Liver (tissue), 9 donors: ENCODE results near the gene TTLL12. TPM values are rescaled to one million over a fixed set of nuclear protein-coding genes. Genes with fewer than 3 reads are reported as not detected.

Source experiments
- DNase-seq: peaks from one replicate; pipeline ENCODE4 v3.0.0-alpha.2; 2017; ENCODE audit warnings: low spot score
- H3K27ac ChIP-seq, 2 donors: one replicate each; pipeline ENCODE4 v1.7.0; 2013; ENCODE audit warnings: inconsistent platforms in 2 of 2, low read length in 2 of 2, control low read depth in 1 of 2, low read depth in 1 of 2, mild to moderate bottlenecking in 1 of 2
- H3K27me3 ChIP-seq, 4 donors: one replicate each; pipeline versions ENCODE4 v1.6.1 to v1.7.0; 2013; ENCODE audit warnings: low read length in 3 of 4, inconsistent platforms in 1 of 4, mild to moderate bottlenecking in 1 of 4, moderate library complexity in 1 of 4; ENCODE audit not compliant: control insufficient read depth in 4 of 4, insufficient read depth in 4 of 4
- H3K36me3 ChIP-seq, 4 donors: one replicate each; pipeline versions ENCODE4 v1.6.1 to v1.7.0; 2013; ENCODE audit warnings: low read length in 3 of 4, mild to moderate bottlenecking in 3 of 4, low read depth in 1 of 4, moderate library complexity in 1 of 4; ENCODE audit not compliant: control insufficient read depth in 4 of 4, insufficient read depth in 3 of 4
- H3K4me1 ChIP-seq, 4 donors: one replicate each; pipeline versions ENCODE4 v1.6.1 to v1.7.0; 2013; ENCODE audit warnings: low read length in 3 of 4, mild to moderate bottlenecking in 3 of 4, moderate library complexity in 1 of 4; ENCODE audit not compliant: control insufficient read depth in 4 of 4, insufficient read depth in 4 of 4
- H3K4me3 ChIP-seq, 3 donors: one replicate each; pipeline versions ENCODE4 v1.6.1 to v1.7.0; 2013; ENCODE audit warnings: low read length in 3 of 3, control low read depth in 1 of 3, low read depth in 1 of 3, mild to moderate bottlenecking in 1 of 3
- H3K9ac ChIP-seq, 2 donors: one replicate each; pipeline ENCODE4 v1.7.0; 2013; ENCODE audit warnings: low read length in 2 of 2, mild to moderate bottlenecking in 2 of 2, moderate library complexity in 2 of 2, control low read depth in 1 of 2, low read depth in 1 of 2
- H3K9me3 ChIP-seq, 4 donors: one replicate each; pipeline versions ENCODE4 v1.6.1 to v1.7.0; 2013; ENCODE audit warnings: low read length in 3 of 4; ENCODE audit not compliant: control insufficient read depth in 4 of 4
- ATF3 ChIP-seq: IDR thresholded peaks from 2 replicates; pipeline ENCODE4 v1.6.1; 2016; ENCODE audit warnings: antibody characterized with exemption
- CTCF ChIP-seq: fragments of 150-350 bp; IDR thresholded peaks from 2 replicates; pipeline ENCODE4 v1.5.1; 2017; ENCODE audit warnings: improper control_type of control experiment, low read depth, low read length; ENCODE audit not compliant: missing input control
- EGR1 ChIP-seq, 2 donors: IDR thresholded peaks; 2 replicates each; pipeline ENCODE4 v1.6.1; 2016 to 2018; ENCODE audit warnings: antibody characterized with exemption in 2 of 2, low read depth in 2 of 2
- FOXA1 ChIP-seq: IDR thresholded peaks from 2 replicates; pipeline ENCODE4 v1.6.1; 2016; ENCODE audit warnings: antibody characterized with exemption
- FOXA2 ChIP-seq: IDR thresholded peaks from 2 replicates; pipeline ENCODE4 v1.6.1; 2016; ENCODE audit warnings: antibody characterized with exemption
- GABPA ChIP-seq, 2 donors: IDR thresholded peaks in 1 of 2; conservative IDR thresholded peaks in 1 of 2; 2 replicates each; pipeline ENCODE4 v1.6.1; 2016; ENCODE audit warnings: antibody characterized with exemption in 2 of 2, mild to moderate bottlenecking in 1 of 2, moderate library complexity in 1 of 2
- HNF4A ChIP-seq, 2 donors: conservative IDR thresholded peaks; 2 replicates each; pipeline ENCODE4 v1.6.1; 2016; ENCODE audit warnings: antibody characterized with exemption in 2 of 2, mild to moderate bottlenecking in 2 of 2
- HNF4G ChIP-seq: IDR thresholded peaks from 2 replicates; pipeline ENCODE4 v1.6.1; 2016; ENCODE audit warnings: antibody characterized with exemption
- JUND ChIP-seq, 2 donors: IDR thresholded peaks; 2 replicates each; pipeline ENCODE4 v1.6.1; 2016; ENCODE audit warnings: antibody characterized with exemption in 2 of 2
- MAX ChIP-seq: IDR thresholded peaks from 2 replicates; pipeline ENCODE4 v1.6.1; 2016; ENCODE audit warnings: antibody characterized with exemption
- NR2F2 ChIP-seq: IDR thresholded peaks from 2 replicates; pipeline ENCODE4 v1.6.1; 2016; ENCODE audit warnings: antibody characterized with exemption
- RAD21 ChIP-seq, 2 donors: IDR thresholded peaks; 2 replicates each; pipeline ENCODE4 v1.6.1; 2016; ENCODE audit warnings: antibody characterized with exemption in 2 of 2, mild to moderate bottlenecking in 2 of 2
- REST ChIP-seq: IDR thresholded peaks from 2 replicates; pipeline ENCODE4 v1.6.1; 2016; ENCODE audit warnings: antibody characterized with exemption, mild to moderate bottlenecking
- RXRA ChIP-seq, 2 donors: IDR thresholded peaks; 2 replicates each; pipeline ENCODE4 v1.6.1; 2017 to 2018; ENCODE audit warnings: antibody characterized with exemption in 2 of 2, mild to moderate bottlenecking in 1 of 2
- SP1 ChIP-seq: IDR thresholded peaks from 2 replicates; pipeline ENCODE4 v1.6.1; 2018; ENCODE audit warnings: antibody characterized with exemption, mild to moderate bottlenecking
- TAF1 ChIP-seq: conservative IDR thresholded peaks from 2 replicates; pipeline ENCODE4 v1.6.1; 2016; ENCODE audit warnings: antibody characterized with exemption, mild to moderate bottlenecking
- YY1 ChIP-seq: IDR thresholded peaks from 2 replicates; pipeline ENCODE4 v1.6.1; 2016; ENCODE audit warnings: antibody characterized with exemption, mild to moderate bottlenecking
- ZBTB33 ChIP-seq: IDR thresholded peaks from 2 replicates; pipeline ENCODE4 v1.6.1; 2016; ENCODE audit warnings: antibody characterized with exemption
- WGBS: extraction: QIAGEN DNeasy Blood & Tissue Kit; methylation state at CpG from one replicate; pipeline ENCODE4 v1.1.7; 2013; 5-methylcytosine and 5-hydroxymethylcytosine counted together
- polyA plus RNA-seq, 2 donors: library from polyadenylated mRNA; stranded (reverse) in 1 of 2; unstranded in 1 of 2; fragments of 200-250 nt in 1 of 2; fragments of >200 nt in 1 of 2; fragmentation: Nextera tagmentation in 1 of 2; extraction: Ambion mirVana in 1 of 2; gene quantifications; one replicate each; pipeline versions ENCODE4 v1.2.1 to v1.2.3, GENCODE V29; 2013 to 2015
- total RNA-seq, 2 donors: library from RNA; depleted of rRNA; stranded (reverse); fragments of >200 nt; gene quantifications; one replicate each; pipeline ENCODE4 v1.2.3, GENCODE V29; 2014
- donor health status: healthy.
- donor health status: healthy.
- donor health status: healthy.
- donor health status: healthy.
- donor health status: healthy.

The TTLL12 gene
- total and polyA plus RNA-seq, 4 donors, result 13.7 to 43.9 (median 20.5) TPM

- peak overlapping the region in 1 of 2 donors; percentile 60 for H3K9ac ChIP-seq
- H3K36me3 ChIP-seq, result peaks cover 0 to 2% (median 0%) of the 10 kb centered on the region in 4 donors
- peak overlapping the region in 1 of 2 donors; percentile 65 for H3K27ac ChIP-seq
- TF ChIP-seq RAD21 (IDR thresholded peaks at IDR 0.05), result no peak
- no peak for TF ChIP-seq TAF1
- no peak for TF ChIP-seq ZBTB33
- TF ChIP-seq REST, result no peak
- TF ChIP-seq FOXA2, result no peak
- TF ChIP-seq HNF4A (conservative IDR thresholded peaks at IDR 0.05), result no peak
- TF ChIP-seq RXRA (IDR thresholded peaks at IDR 0.05), result no peak
- TF ChIP-seq HNF4G, result no peak
- no peak for TF ChIP-seq JUND (IDR thresholded peaks at IDR 0.05)
- TF ChIP-seq CTCF, result no peak
- no peak for TF ChIP-seq FOXA1
- no peak for TF ChIP-seq YY1
- TF ChIP-seq SP1, result no peak
- no peak for TF ChIP-seq ATF3
- TF ChIP-seq NR2F2, result no peak
- no peak for TF ChIP-seq EGR1 (IDR thresholded peaks at IDR 0.05; ENCODE audit: low read depth in 2 of 2)
- TF ChIP-seq GABPA (IDR thresholded peaks at IDR 0.05 in 1 of 2, conservative IDR thresholded peaks at IDR 0.05 in 1 of 2), result no peak
- no peak for TF ChIP-seq MAX
- H3K4me3 ChIP-seq, result peak overlapping the region; percentile 31 to 85 (median 41)
- H3K4me1 ChIP-seq, result peaks cover 5 to 17% (median 11%) of the 10 kb centered on the region in 4 donors
- no peak for DNase-seq
- H3K27me3 ChIP-seq, result no peaks in the 10 kb centered on the region
- WGBS, result 16% methylated on average over 12 of the region's 12 CpGs
- H3K9me3 ChIP-seq, result no peaks in the 10 kb centered on the region
Observed at GRCh38 chr22:43185860-43186261, 1.1 kb downstream of the TTLL12 start.
